SK-N-SH treated with all-trans-retinoic acid at 6 μM for 48 hours (cell line): Measurements from ENCODE around the gene TNRC6A.

Experiments used
- ATAC-seq: fragments of 200-7000 bp; cut with Tn5 transposase; 3 replicates; pipeline ENCODE4 v1.9.1; 2020; ENCODE audit warnings: mild to moderate bottlenecking, moderate library complexity
- ARNTL ChIP-seq: fragments of 450-650 bp; formaldehyde crosslinking; IDR thresholded peaks from 2 replicates; pipeline ENCODE4 v1.5.0; 2020; ENCODE audit warnings: low read depth, mild to moderate bottlenecking, moderate library complexity, borderline replicate concordance
- BACH2 ChIP-seq: fragments of 250-450 bp; sonication (Bioruptor Pico); IDR thresholded peaks from 2 replicates; pipeline ENCODE4 v1.9.0; 2021; ENCODE audit warnings: mild to moderate bottlenecking, borderline replicate concordance
- CSDC2 ChIP-seq: fragments of 250-450 bp; sonication (Bioruptor Pico); IDR thresholded peaks from 2 replicates; pipeline ENCODE4 v1.5.0; 2020; ENCODE audit warnings: mild to moderate bottlenecking, moderate library complexity
- CSRNP3 ChIP-seq: fragments of 250-450 bp; sonication (Bioruptor Pico); IDR thresholded peaks from 2 replicates; pipeline ENCODE4 v1.5.1; 2021; ENCODE audit warnings: mild to moderate bottlenecking, moderate library complexity
- GLIS3 ChIP-seq: fragments of 250-450 bp; sonication (Bioruptor Pico); IDR thresholded peaks from 2 replicates; pipeline ENCODE4 v1.5.0; 2020; ENCODE audit warnings: mild to moderate bottlenecking, moderate library complexity
- OSR1 ChIP-seq: fragments of 250-450 bp; sonication (Bioruptor Pico); IDR thresholded peaks from 2 replicates; pipeline ENCODE4 v1.8.0; 2022; ENCODE audit warnings: moderate library complexity, mild to moderate bottlenecking, inconsistent platforms
- PPARA ChIP-seq: fragments of 250-450 bp; sonication (Bioruptor Pico); IDR thresholded peaks from 2 replicates; pipeline ENCODE4 v1.5.0; 2020; ENCODE audit warnings: mild to moderate bottlenecking, borderline replicate concordance
- RARB ChIP-seq: fragments of 250-450 bp; sonication (Bioruptor Pico); IDR thresholded peaks from 2 replicates; pipeline ENCODE4 v1.8.0; 2021; ENCODE audit warnings: mild to moderate bottlenecking, moderate library complexity
- SNAI2 ChIP-seq: fragments of 250-450 bp; sonication (Bioruptor Pico); IDR thresholded peaks from 2 replicates; pipeline ENCODE4 v1.5.0; 2020; ENCODE audit warnings: mild to moderate bottlenecking, moderate library complexity
- TCF4 ChIP-seq: fragments of 250-450 bp; sonication (Bioruptor Pico); IDR thresholded peaks from 2 replicates; pipeline ENCODE4 v1.8.0; 2021; ENCODE audit warnings: mild to moderate bottlenecking, moderate library complexity, borderline replicate concordance
- TSHZ2 ChIP-seq: fragments of 250-450 bp; sonication (Bioruptor Pico); IDR thresholded peaks from 2 replicates; pipeline ENCODE4 v1.5.0; 2020; ENCODE audit warnings: mild to moderate bottlenecking, moderate library complexity
- ZC3H10 ChIP-seq: fragments of 250-450 bp; sonication (Bioruptor Pico); IDR thresholded peaks from 2 replicates; pipeline ENCODE4 v1.5.1; 2021; ENCODE audit warnings: mild to moderate bottlenecking, moderate library complexity
- ZFP3 ChIP-seq: fragments of 250-450 bp; sonication (Bioruptor Pico); IDR thresholded peaks from 2 replicates; pipeline ENCODE4 v1.5.0; 2020; ENCODE audit warnings: mild to moderate bottlenecking, moderate library complexity
- ZFP30 ChIP-seq: fragments of 450-650 bp; formaldehyde crosslinking; IDR thresholded peaks from 2 replicates; pipeline ENCODE4 v1.5.0; 2022; ENCODE audit warnings: mild to moderate bottlenecking, moderate library complexity
- TF ChIP-seq, protein P1 (sequence below): fragments of 250-450 bp; sonication (Bioruptor Pico); IDR thresholded peaks from 2 replicates; pipeline ENCODE4 v1.5.1; 2020; ENCODE audit warnings: low read depth, mild to moderate bottlenecking, moderate library complexity
- TF ChIP-seq, protein P2 (sequence below): fragments of 250-450 bp; sonication (Bioruptor Pico); IDR thresholded peaks from 2 replicates; pipeline ENCODE4 v1.8.0; 2020; ENCODE audit warnings: mild to moderate bottlenecking, moderate library complexity, borderline replicate concordance

Gene TNRC6A

GRCh38 chr16:24713379-24713778, 16.1 kb upstream of the TNRC6A start:
- no peak for TF ChIP-seq ZFP3 (CRISPR knock-in tag)
- TF ChIP-seq, all 23 proteins: peak for 0
- no peak for ATAC-seq

- no peak for ATAC-seq
- no peak for TF ChIP-seq OSR1 (CRISPR knock-in tag)
- TF ChIP-seq ZFP30 = no peak
- TF ChIP-seq, protein P1, sequence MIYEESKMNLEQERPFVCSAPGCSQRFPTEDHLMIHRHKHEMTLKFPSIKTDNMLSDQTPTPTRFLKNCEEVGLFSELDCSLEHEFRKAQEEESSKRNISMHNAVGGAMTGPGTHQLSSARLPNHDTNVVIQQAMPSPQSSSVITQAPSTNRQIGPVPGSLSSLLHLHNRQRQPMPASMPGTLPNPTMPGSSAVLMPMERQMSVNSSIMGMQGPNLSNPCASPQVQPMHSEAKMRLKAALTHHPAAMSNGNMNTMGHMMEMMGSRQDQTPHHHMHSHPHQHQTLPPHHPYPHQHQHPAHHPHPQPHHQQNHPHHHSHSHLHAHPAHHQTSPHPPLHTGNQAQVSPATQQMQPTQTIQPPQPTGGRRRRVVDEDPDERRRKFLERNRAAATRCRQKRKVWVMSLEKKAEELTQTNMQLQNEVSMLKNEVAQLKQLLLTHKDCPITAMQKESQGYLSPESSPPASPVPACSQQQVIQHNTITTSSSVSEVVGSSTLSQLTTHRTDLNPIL = no peak
- TF ChIP-seq SNAI2 (CRISPR knock-in tag) = no peak
- TF ChIP-seq TSHZ2 (CRISPR knock-in tag) = no peak
- no peak for TF ChIP-seq ARNTL (CRISPR knock-in tag)
- TF ChIP-seq GLIS3 (CRISPR knock-in tag) = no peak
- TF ChIP-seq RARB = no peak
- TF ChIP-seq, protein P2, sequence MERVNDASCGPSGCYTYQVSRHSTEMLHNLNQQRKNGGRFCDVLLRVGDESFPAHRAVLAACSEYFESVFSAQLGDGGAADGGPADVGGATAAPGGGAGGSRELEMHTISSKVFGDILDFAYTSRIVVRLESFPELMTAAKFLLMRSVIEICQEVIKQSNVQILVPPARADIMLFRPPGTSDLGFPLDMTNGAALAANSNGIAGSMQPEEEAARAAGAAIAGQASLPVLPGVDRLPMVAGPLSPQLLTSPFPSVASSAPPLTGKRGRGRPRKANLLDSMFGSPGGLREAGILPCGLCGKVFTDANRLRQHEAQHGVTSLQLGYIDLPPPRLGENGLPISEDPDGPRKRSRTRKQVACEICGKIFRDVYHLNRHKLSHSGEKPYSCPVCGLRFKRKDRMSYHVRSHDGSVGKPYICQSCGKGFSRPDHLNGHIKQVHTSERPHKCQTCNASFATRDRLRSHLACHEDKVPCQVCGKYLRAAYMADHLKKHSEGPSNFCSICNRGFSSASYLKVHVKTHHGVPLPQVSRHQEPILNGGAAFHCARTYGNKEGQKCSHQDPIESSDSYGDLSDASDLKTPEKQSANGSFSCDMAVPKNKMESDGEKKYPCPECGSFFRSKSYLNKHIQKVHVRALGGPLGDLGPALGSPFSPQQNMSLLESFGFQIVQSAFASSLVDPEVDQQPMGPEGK = no peak
- no peak for TF ChIP-seq TCF4 (CRISPR knock-in tag)
- no peak for TF ChIP-seq CSRNP3 (CRISPR knock-in tag)
Measured at GRCh38 chr16:24717411-24717810, 12.0 kb upstream of the TNRC6A start.

DNA sequence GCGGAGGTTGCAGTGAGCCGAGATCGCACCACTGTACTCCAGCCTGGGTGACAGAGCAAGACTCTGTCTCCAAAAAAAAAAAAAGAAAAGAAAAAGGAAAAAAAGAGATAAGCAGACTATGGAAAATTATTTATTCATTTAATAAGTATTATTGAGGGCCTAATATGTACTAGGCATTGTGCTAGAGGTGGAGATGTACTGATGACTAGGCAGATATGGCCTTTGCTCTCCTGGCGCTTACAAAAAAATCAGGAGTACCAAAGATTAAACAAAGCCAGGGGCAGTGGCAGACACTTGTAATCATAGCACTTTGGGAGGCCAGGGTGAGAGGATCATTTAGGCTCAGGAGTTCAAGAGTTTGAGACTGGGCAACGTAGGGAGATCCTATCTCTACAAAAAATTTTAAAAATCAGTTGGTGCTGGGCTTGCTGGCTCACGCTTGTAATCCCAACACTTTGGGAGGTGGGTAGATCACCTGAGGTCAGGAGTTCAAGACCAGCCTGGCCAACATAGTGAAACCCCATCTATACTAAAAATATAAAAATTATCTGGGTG, 10.4 kb upstream of the TNRC6A start:
- no peak for ATAC-seq
- TF ChIP-seq RARB = no peak
- no peak for TF ChIP-seq PPARA (CRISPR knock-in tag)
- TF ChIP-seq OSR1 (CRISPR knock-in tag) = no peak
- no peak for TF ChIP-seq CSRNP3 (CRISPR knock-in tag)

DNA sequence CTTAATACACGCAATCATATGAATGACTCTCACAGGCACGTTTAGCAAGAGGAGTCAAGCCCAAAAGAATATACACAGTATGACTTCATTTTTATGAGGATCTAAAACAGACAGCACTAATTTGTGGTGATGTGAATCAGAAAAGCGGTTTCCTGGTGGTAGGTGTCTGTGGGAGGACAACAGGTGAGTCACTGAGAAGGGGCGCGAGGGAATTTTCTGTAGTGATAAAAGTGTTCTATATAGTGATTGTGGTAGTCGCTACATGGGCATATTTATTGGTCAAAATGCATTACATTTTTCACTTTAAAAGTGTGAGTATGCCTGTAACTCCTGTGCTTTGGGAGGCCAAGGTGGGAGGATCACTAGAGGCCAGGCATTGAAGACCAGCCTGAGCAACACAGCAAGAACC, 7.6 kb upstream of the TNRC6A start:
- no peak for ATAC-seq
- TF ChIP-seq CSDC2 (no peak), RARB (no peak), PPARA (CRISPR knock-in tag) (no peak), BACH2 (no peak)

DNA sequence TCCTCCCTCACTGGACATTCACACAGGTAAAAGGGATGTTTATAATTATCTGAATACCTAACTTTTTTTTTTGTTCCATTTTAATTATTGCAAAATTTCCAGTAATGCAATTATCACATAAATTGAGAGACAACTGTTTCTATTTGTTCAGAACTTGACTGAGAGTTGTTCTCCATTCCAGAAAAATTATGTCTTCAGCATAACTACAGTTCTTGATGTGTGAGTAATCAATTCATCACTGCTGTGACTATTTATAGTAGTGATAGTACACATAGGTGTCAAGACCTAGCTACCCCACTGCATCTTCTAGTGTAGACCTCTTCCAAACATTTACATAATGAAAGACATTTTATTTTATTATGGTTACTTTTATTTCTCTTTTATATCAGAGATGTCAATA, 5.8 kb upstream of the TNRC6A start:
- no peak for TF ChIP-seq GLIS3 (CRISPR knock-in tag)
- TF ChIP-seq TCF4 (CRISPR knock-in tag) = no peak
- TF ChIP-seq ZFP3 (CRISPR knock-in tag) = no peak
- TF ChIP-seq ZC3H10 = no peak
- no peak for TF ChIP-seq CSRNP3 (CRISPR knock-in tag)

More for the DNA sequence above, 5.8 kb upstream of the TNRC6A start:
- no peak for ATAC-seq
